Central memory CD8-positive, alpha-beta T cell (primary cell): ENCODE measurements around the gene TBPL1.

ENCODE experiments used
- ATAC-seq: fragments of 150-1000 bp; cut with Tn5 transposase; replicated peaks from 2 replicates; pipeline ENCODE4 v1.10.0; 2022; ENCODE audit warnings: mild to moderate bottlenecking, moderate FRiP score, moderate number of reproducible peaks; ENCODE audit not compliant: poor library complexity, severe bottlenecking; ENCODE audit errors: extremely low read depth
- DNase-seq, 2 donors: peaks; one replicate each; pipeline ENCODE4 v3.0.0; 2021; ENCODE audit warnings: low spot score in 2 of 2
- H3K27ac Mint-ChIP-seq: one replicate; pipeline ENCODE4 v1.8.0; 2022; ENCODE audit warnings: low read depth, mild to moderate bottlenecking, moderate library complexity, mixed read lengths
- H3K27me3 Mint-ChIP-seq: one replicate; pipeline ENCODE4 v1.8.0; 2022; ENCODE audit warnings: mixed read lengths
- H3K36me3 Mint-ChIP-seq: one replicate; pipeline ENCODE4 v1.8.0; 2022; ENCODE audit warnings: mild to moderate bottlenecking, moderate library complexity, mixed read lengths; ENCODE audit not compliant: insufficient read depth
- H3K4me1 Mint-ChIP-seq: one replicate; pipeline ENCODE4 v1.8.0; 2022; ENCODE audit warnings: mixed read lengths
- H3K4me3 Mint-ChIP-seq: one replicate; pipeline ENCODE4 v1.8.0; 2022; ENCODE audit warnings: mild to moderate bottlenecking, moderate library complexity, mixed read lengths
- H3K9me3 Mint-ChIP-seq: one replicate; pipeline ENCODE4 v1.8.0; 2022; ENCODE audit warnings: mixed read lengths

Gene TBPL1

GRCh38 chr6:134026597-134026996, 73.6 kb downstream of the TBPL1 start:
- Mint-ChIP-seq H3K36me3 (no peaks in the 10 kb centered on the region), H3K9me3 (no peaks in the 10 kb centered on the region), H3K4me3 (no peak overlapping the region), H3K27me3 (peaks cover 5% of the 10 kb centered on the region), H3K4me1 (no peaks in the 10 kb centered on the region), H3K27ac (no peak overlapping the region)
- ATAC-seq (no peak), DNase-seq (no peak)

DNA sequence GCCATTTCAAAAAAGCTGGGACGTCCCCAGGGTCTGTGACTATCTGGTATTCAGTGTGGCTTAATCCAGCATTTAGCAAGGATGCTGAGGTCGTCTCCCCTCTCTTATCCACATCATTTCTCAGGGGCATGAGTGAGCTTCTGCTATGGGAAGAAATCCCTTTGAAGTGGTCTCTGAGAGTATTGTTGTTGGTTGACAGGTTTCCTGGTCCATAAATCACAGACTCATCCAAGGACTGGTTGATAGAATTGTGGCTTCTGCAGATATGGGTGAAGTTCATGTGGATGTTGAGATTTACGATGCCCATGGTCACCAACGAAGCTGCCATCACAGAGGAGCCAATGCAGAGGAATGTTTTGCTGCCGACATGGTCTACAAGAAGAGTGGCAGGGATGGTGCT, 75.4 kb downstream of the TBPL1 start:
- ATAC-seq (no peak), DNase-seq (no peak)
- Mint-ChIP-seq H3K4me1 (no peaks in the 10 kb centered on the region), H3K27me3 (no peaks in the 10 kb centered on the region), H3K9me3 (no peaks in the 10 kb centered on the region), H3K36me3 (no peaks in the 10 kb centered on the region), H3K27ac (no peak overlapping the region), H3K4me3 (no peak overlapping the region)

GRCh38 chr6:134029495-134030455, 76.8 kb downstream of the TBPL1 start:
- ATAC-seq (no peak), DNase-seq (no peak)
- Mint-ChIP-seq H3K4me3 (no peak overlapping the region), H3K27me3 (no peaks in the 10 kb centered on the region), H3K36me3 (no peaks in the 10 kb centered on the region), H3K4me1 (peaks cover 5% of the 10 kb centered on the region), H3K9me3 (no peaks in the 10 kb centered on the region), H3K27ac (no peak overlapping the region)

DNA sequence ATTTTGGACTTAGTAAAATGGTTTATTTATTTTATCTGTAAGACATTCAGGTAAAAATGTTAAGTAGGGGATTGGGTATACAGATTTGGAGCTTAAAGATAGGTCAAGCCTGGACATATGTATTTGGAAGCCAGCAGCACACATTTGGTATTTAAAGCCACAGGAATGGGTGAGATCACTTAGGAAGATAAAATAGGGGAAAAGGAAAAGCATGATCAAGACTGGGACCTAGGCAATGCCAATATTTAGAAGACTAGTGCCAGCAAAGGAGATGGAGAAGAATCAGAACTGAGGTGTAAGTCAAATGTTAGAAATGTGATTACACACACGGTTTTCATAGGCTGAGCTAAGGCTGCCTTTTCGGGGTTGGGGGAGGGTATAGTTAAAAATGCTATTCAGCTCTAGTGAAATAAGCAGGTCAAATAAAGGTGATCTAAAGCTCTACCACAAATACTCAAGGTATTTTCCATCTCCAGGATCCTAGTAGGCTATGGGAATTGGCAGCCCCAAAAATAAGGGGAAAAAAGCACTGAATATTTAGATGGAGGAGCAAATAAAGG, 78.8 kb downstream of the TBPL1 start:
- H3K9me3 Mint-ChIP-seq, result no peaks in the 10 kb centered on the region
- no peak overlapping the region for H3K27ac Mint-ChIP-seq
- peaks cover 5% of the 10 kb centered on the region for H3K4me1 Mint-ChIP-seq
- no peaks in the 10 kb centered on the region for H3K36me3 Mint-ChIP-seq
- DNase-seq (no peak), ATAC-seq (no peak)
- H3K27me3 Mint-ChIP-seq, result no peaks in the 10 kb centered on the region
- H3K4me3 Mint-ChIP-seq, result no peak overlapping the region

DNA sequence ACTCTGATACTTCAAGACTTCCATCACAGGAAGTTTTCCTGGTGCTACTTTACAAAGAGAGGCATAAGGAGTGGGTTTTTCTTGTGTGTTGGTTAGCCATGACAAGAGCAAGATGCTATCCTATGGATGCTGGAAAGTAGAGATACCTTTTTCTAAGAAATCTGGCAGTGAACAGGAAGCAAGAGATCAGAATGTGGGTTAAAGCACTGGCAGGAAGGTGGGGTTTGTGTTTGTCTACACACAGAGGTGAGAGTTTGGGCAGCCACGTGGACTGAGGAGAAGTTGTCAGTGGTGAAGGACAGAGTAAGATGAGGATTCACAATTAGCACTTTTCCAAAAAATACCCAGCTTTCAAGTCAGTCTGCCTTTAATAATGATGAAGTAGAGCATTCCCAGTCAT, 81.5 kb downstream of the TBPL1 start:
- Mint-ChIP-seq H3K27me3 (no peaks in the 10 kb centered on the region), H3K36me3 (no peaks in the 10 kb centered on the region), H3K4me3 (no peak overlapping the region), H3K9me3 (no peaks in the 10 kb centered on the region), H3K27ac (no peak overlapping the region), H3K4me1 (peaks cover 5% of the 10 kb centered on the region)
- DNase-seq (no peak), ATAC-seq (no peak)

- ATAC-seq (no peak), DNase-seq (no peak)
- Mint-ChIP-seq H3K27ac (no peak overlapping the region), H3K27me3 (no peaks in the 10 kb centered on the region), H3K36me3 (no peaks in the 10 kb centered on the region), H3K4me3 (no peak overlapping the region), H3K9me3 (no peaks in the 10 kb centered on the region), H3K4me1 (peaks cover 5% of the 10 kb centered on the region)
These were observed 82.2 kb downstream of the TBPL1 start for GRCh38 chr6:134034961-134035822.

DNA sequence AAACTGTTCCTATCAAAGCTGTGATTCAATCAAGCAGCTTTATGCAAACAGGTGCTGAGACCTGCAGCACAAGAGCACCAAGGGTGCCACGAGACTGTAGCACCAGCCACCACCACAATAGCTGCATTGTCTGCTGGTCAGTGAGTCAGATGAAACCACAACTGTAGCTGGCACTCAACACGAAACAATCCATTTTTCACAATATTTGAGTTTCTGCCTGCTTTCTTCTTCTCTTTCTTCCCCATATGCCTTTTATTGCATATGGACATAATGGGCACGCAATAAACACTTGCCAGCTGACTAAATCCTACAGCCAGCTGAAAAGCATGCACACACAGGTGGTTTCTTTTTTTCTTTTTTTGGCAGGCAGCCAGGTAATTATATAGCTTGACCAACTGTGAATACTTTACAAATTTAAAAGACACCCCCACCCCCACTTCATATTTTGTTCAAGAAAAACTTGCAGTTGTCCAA, 82.8 kb downstream of the TBPL1 start:
- DNase-seq, result no peak
- no peak for ATAC-seq

DNA sequence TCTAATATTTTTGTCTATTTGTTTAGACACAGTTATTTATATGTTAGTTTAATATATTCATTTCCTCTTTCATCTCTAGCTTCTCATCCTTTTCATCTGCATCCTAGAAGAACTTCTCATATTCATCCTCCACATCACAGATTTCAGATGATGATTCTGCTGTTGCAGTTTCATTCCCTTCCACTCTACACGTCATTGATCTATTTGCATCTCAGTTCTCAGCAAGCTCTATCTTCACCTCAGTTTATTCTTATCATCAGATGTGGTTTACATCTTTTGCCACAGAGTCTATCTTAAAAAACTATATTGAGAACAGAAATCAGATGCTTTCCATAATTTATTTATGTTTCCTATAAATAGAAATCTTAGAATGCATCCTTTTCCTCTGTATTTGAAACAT, 86.1 kb downstream of the TBPL1 start:
- H3K9me3 Mint-ChIP-seq, result no peaks in the 10 kb centered on the region
- H3K36me3 Mint-ChIP-seq, result no peaks in the 10 kb centered on the region
- peaks cover 26% of the 10 kb centered on the region for H3K27me3 Mint-ChIP-seq
- H3K4me3 Mint-ChIP-seq, result no peak overlapping the region
- H3K4me1 Mint-ChIP-seq, result peaks cover 5% of the 10 kb centered on the region
- ATAC-seq (no peak), DNase-seq (no peak)
- no peak overlapping the region for H3K27ac Mint-ChIP-seq

More for the DNA sequence above, 82.8 kb downstream of the TBPL1 start:
- no peaks in the 10 kb centered on the region for H3K9me3 Mint-ChIP-seq
- H3K4me3 Mint-ChIP-seq, result no peak overlapping the region
- H3K36me3 Mint-ChIP-seq, result no peaks in the 10 kb centered on the region
- H3K27ac Mint-ChIP-seq, result no peak overlapping the region
- H3K27me3 Mint-ChIP-seq, result peaks cover under 1% of the 10 kb centered on the region
- peaks cover 5% of the 10 kb centered on the region for H3K4me1 Mint-ChIP-seq
